DND-41 (cell line): ENCODE measurements around the gene FGF11.

ENCODE experiments used
- ATAC-seq: fragments of 200-7000 bp; cut with Tn5 transposase; 3 replicates; pipeline ENCODE4 v1.9.1; 2021; ENCODE audit warnings: low read depth; ENCODE audit not compliant: insufficient read depth
- DNase-seq: peaks from one replicate; pipeline ENCODE4 v3.0.0-alpha.2; 2020
- H2AFZ ChIP-seq: 2 replicates; pipeline ENCODE4 v1.6.0; 2012; ENCODE audit warnings: low read depth, low read length
- H3K27ac ChIP-seq: 2 replicates; pipeline ENCODE4 v1.5.1; 2012; ENCODE audit warnings: low read length, inconsistent platforms
- H3K27me3 ChIP-seq: fragments of 200-600 bp; sonication (generic); 2 replicates; pipeline ENCODE4 v1.6.0; 2012; ENCODE audit warnings: low read length, mild to moderate bottlenecking, inconsistent platforms; ENCODE audit not compliant: insufficient read depth, poor library complexity
- H3K36me3 ChIP-seq: 2 replicates; pipeline ENCODE4 v1.5.1; 2012; ENCODE audit warnings: low read length, inconsistent platforms; ENCODE audit not compliant: insufficient read depth
- H3K4me1 ChIP-seq: 2 replicates; pipeline ENCODE4 v1.5.1; 2012; ENCODE audit warnings: mild to moderate bottlenecking, low read length; ENCODE audit not compliant: insufficient read depth
- H3K4me2 ChIP-seq: 2 replicates; pipeline ENCODE4 v1.6.0; 2012; ENCODE audit warnings: mild to moderate bottlenecking, moderate library complexity, low read length, inconsistent platforms; ENCODE audit not compliant: insufficient read depth
- H3K4me3 ChIP-seq, 2 experiments: fragments of 200-600 bp in 1 of 2; shearing (Covaris generic) in 1 of 2; 2 replicates each; pipeline ENCODE4 v1.5.1; 2012 to 2016; ENCODE audit warnings: inconsistent platforms in 2 of 2, low read length in 2 of 2, mild to moderate bottlenecking in 2 of 2, low read depth in 1 of 2, moderate library complexity in 1 of 2
- H3K79me2 ChIP-seq: 2 replicates; pipeline ENCODE4 v1.6.0; 2012; ENCODE audit warnings: low read length, inconsistent platforms; ENCODE audit not compliant: insufficient read depth
- H3K9ac ChIP-seq: 2 replicates; pipeline ENCODE4 v1.6.0; 2012; ENCODE audit warnings: low read depth, mild to moderate bottlenecking, inconsistent platforms, low read length, moderate library complexity
- H3K9me3 ChIP-seq: 2 replicates; pipeline ENCODE4 v1.5.1; 2012; ENCODE audit warnings: low read length, moderate library complexity, mild to moderate bottlenecking, inconsistent platforms; ENCODE audit not compliant: insufficient read depth, severe bottlenecking
- H4K20me1 ChIP-seq: 2 replicates; pipeline ENCODE4 v1.6.0; 2012; ENCODE audit warnings: low read length; ENCODE audit not compliant: insufficient read depth
- EZH2 ChIP-seq: IDR thresholded peaks from 3 replicates; pipeline ENCODE4 v1.6.1; 2012; ENCODE audit warnings: borderline replicate concordance, low read depth, mild to moderate bottlenecking, moderate library complexity, low read length, inconsistent platforms; ENCODE audit not compliant: severe bottlenecking
- TF ChIP-seq, protein P1 (sequence below): IDR thresholded peaks from 2 replicates; pipeline ENCODE4 v1.5.1; 2012; ENCODE audit warnings: borderline replicate concordance, low read length, moderate library complexity, mild to moderate bottlenecking; ENCODE audit not compliant: poor library complexity, severe bottlenecking; ENCODE audit errors: extremely low read depth

The FGF11 gene

DNA sequence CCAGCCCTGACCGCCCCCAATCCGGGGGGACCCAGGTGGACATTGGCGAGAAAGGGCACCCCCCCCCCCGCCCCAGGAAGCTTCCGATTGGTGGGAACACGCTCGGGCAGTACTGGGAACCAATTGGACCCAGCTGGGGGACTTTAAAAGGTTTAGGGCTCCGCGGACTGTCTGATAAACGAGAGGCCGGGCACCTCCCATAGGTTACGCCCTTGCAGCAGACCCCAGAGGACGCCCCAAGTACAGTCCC lies 35.7 kb upstream of the FGF11 start:
- H3K4me1 ChIP-seq: peaks cover 25% of the 10 kb centered on the region
- DNase-seq (no peak), ATAC-seq (peak; percentile 51; the same call in 2 of the 3 replicates)
- peaks cover 3% of the 10 kb centered on the region for H3K36me3 ChIP-seq
- no peaks in the 10 kb centered on the region for H3K9me3 ChIP-seq
- no peaks in the 10 kb centered on the region for H3K27me3 ChIP-seq
- peak overlapping the region; percentile 94 for H3K4me2 ChIP-seq
- peaks cover 9% of the 10 kb centered on the region; the same call in 1 of the 2 replicates for H3K79me2 ChIP-seq
- H3K9ac ChIP-seq: peak overlapping the region; percentile 82
- no peak for TF ChIP-seq EZH2
- peak overlapping the region; percentile 83 for H3K27ac ChIP-seq
- H3K4me3 ChIP-seq: peak overlapping the region; percentile 73 to 89
- 0 out of 2 replicates have a peak, but pooled peaks cover under 1% of the 10 kb centered on the region for H4K20me1 ChIP-seq
- peak overlapping the region; percentile 71 for H2AFZ ChIP-seq

DNA sequence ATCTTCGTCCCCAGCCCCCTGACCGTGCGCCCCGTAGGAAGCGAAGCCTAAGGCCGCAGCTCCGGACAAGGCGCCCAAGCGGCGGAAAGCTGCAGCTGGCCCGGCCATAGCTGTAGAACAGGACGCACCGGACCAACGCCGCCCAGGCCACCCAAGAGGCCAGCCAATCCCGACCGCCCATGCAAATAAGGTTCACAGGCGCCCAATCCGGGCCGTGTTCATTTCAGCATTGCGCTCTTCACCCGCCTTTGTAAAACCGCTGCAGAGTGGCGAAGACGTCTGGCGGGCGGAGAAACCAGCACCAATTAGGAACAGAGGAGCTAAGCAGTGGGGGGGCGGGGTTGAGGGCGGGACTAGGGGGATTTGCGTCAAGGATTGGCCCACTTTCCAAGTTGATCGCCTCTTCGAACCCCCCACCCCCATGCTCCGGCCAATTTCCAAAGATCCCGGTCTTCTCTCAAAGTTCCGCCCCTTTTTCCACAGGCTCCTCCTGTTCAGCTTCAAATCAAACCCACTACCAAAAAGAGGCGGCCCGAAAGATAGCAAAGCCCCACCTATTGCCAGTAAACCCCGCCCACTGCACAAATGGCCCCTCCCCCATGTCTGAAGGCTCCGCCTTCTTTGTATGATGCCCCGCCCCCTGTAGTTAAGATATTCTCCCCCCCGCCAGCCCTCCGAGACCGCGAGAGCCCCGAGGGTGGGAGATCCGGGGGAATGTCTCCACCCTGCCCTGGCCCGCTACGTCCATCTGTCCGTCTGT lies 35.2 kb upstream of the FGF11 start, which contains the start of gene TMEM256:
Gene TMEM256 (minus strand): TSS at position 121 of the 760 bp plus-strand sequence. CDS start 13 bp downstream, at position 108.
- Histone ChIP-seq H3K79me2 (peaks cover 9% of the 10 kb centered on the region; the same call in 1 of the 2 replicates), H3K4me3 (peak within 1 kb of the TSS; percentile 73 to 89), H3K9ac (peak within 1 kb of the TSS; percentile 82), H2AFZ (peak within 1 kb of the TSS; percentile 75), H4K20me1 (0 out of 2 replicates have a peak, but pooled peaks cover 2% of the 10 kb centered on the region), H3K4me2 (peak within 1 kb of the TSS; percentile 96), H3K27ac (peak within 1 kb of the TSS; percentile 83), H3K4me1 (peaks cover 25% of the 10 kb centered on the region), H3K27me3 (no peaks in the 10 kb centered on the region), H3K9me3 (no peaks in the 10 kb centered on the region), H3K36me3 (peaks cover 8% of the 10 kb centered on the region)
- ATAC-seq (peak; percentile 96), DNase-seq (peak; percentile 98)
- TF ChIP-seq EZH2: no peak

DNA sequence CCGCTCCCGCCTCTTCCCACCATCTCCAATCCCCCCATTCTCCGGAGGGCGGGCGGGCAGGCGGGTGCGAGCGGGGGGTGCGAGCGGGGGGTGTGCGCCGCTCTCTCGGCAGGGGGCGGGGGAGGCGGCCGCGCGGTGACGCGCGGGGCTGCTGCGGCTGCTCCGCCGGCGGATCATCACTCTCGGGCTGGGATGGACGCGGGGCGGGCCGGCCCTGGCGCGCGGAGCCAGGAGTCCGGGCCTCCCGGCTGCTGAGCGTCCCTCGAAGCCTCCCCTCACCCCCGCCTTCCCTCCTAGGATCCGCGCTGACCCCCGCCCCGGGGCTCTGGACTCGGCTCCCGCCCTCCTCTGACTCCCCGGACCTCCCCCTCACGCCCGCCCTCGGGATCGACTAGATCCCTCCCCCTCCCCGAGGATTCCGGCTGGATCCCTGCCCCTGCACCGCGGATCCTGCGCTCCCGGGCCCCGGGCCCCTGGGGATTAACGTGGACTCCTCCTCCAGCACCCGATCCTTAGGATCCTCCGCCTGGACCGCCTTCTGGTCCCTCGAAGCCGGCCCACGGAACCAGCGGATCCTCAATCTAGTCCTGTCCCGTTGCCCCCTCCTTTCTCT lies 34.5 kb upstream of the FGF11 start:
- Histone ChIP-seq H3K4me1 (peaks cover 25% of the 10 kb centered on the region), H3K27me3 (no peaks in the 10 kb centered on the region), H3K9me3 (no peaks in the 10 kb centered on the region), H3K4me2 (peak overlapping the region; percentile 96), H3K9ac (peak overlapping the region; percentile 82), H3K4me3 (peak overlapping the region; percentile 46 to 89; a peak in 3 of 4 replicates), H2AFZ (peak overlapping the region; percentile 75), H3K36me3 (peaks cover 15% of the 10 kb centered on the region), H3K79me2 (peaks cover 9% of the 10 kb centered on the region; the same call in 1 of the 2 replicates), H4K20me1 (0 out of 2 replicates have a peak, but pooled peaks cover 2% of the 10 kb centered on the region), H3K27ac (peak overlapping the region; percentile 76)
- TF ChIP-seq, protein P1, sequence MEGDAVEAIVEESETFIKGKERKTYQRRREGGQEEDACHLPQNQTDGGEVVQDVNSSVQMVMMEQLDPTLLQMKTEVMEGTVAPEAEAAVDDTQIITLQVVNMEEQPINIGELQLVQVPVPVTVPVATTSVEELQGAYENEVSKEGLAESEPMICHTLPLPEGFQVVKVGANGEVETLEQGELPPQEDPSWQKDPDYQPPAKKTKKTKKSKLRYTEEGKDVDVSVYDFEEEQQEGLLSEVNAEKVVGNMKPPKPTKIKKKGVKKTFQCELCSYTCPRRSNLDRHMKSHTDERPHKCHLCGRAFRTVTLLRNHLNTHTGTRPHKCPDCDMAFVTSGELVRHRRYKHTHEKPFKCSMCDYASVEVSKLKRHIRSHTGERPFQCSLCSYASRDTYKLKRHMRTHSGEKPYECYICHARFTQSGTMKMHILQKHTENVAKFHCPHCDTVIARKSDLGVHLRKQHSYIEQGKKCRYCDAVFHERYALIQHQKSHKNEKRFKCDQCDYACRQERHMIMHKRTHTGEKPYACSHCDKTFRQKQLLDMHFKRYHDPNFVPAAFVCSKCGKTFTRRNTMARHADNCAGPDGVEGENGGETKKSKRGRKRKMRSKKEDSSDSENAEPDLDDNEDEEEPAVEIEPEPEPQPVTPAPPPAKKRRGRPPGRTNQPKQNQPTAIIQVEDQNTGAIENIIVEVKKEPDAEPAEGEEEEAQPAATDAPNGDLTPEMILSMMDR: no peak
- TF ChIP-seq EZH2: no peak
- DNase-seq (no peak), ATAC-seq (peak; percentile 41)

DNA sequence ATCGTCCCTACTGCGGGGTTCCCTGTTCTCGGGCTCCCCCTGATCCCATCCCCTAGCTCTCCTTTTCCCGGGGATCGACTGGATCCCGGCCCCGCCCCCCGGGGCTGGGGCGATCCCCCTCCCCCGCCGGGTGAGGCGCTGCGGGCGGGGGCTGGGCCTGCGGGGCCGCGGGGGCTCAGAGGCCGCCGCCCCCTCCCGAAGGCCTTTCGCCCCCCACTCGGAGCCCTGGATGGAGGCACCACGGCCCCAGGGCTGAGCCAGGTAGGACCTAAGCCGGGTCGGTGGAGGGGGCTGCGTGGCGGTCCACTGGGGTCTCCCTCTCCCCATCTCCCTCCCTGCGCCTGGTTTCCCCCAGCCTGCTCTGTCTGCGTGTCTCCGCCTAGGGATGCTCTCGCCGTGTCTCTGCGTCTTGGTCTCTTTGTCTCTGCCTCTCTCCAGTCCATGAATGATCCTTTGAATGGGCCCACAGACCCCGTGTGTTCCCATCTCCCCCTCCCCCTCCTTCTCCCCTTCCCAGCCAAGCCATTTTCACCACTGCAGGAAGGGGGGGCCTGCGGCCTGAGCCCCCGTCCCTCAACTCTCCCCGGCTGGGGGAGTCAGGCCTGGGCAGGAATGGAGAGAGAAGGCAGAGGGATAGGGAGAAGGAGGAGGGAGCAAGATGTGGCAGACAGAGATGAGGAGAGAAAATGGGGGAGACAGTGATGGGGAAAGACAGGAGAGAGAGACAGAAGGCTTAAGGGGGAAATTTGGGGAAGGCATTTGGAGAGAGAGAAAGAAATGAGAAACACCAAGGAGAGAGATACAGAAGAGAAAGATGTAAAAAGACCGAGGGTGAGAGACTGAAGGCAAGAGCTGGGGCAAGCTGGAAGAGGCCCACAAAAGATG lies 33.7 kb upstream of the FGF11 start:
- ATAC-seq: no peak
- Histone ChIP-seq H3K4me3 (peak overlapping the region; percentile 46 to 89; a peak in 3 of 4 replicates), H3K27ac (peak overlapping the region; percentile 76), H3K4me2 (peak overlapping the region; percentile 96), H3K9ac (peak overlapping the region; percentile 82), H3K79me2 (peaks cover 9% of the 10 kb centered on the region; the same call in 1 of the 2 replicates), H3K36me3 (peaks cover 21% of the 10 kb centered on the region), H2AFZ (peak overlapping the region; percentile 75; the same call in 1 of the 2 replicates), H3K9me3 (no peaks in the 10 kb centered on the region), H3K4me1 (peaks cover 25% of the 10 kb centered on the region), H3K27me3 (no peaks in the 10 kb centered on the region), H4K20me1 (0 out of 2 replicates have a peak, but pooled peaks cover 2% of the 10 kb centered on the region)
- TF ChIP-seq EZH2: no peak
- TF ChIP-seq, protein P1: no peak
- peak; percentile 10 for DNase-seq
